Hepatocyte (in vitro differentiated cells): ENCODE data around the gene TSNAX. TPM values are rescaled to one million over a fixed set of nuclear protein-coding genes. Genes with fewer than 3 reads are reported as not detected.
A peak's percentile ranks its signal among the peaks of the same experiment; 100 is the strongest.

ENCODE experiments used
- DNase-seq: peaks from one replicate; pipeline ENCODE4 v3.0.0-alpha.2; 2016; ENCODE audit warnings: low spot score
- H2AFZ ChIP-seq: fragments of 200-600 bp; sonication (generic); 2 replicates; pipeline ENCODE4 v1.6.0; 2016; ENCODE audit warnings: antibody characterized with exemption, mild to moderate bottlenecking
- H3K27ac ChIP-seq: fragments of 200-600 bp; sonication (generic); 2 replicates; pipeline ENCODE4 v1.5.1; 2016; ENCODE audit warnings: mild to moderate bottlenecking
- H3K27me3 ChIP-seq: fragments of 200-600 bp; sonication (generic); 2 replicates; pipeline ENCODE4 v1.6.1; 2016
- H3K36me3 ChIP-seq: fragments of 200-600 bp; sonication (generic); replicated peaks from 2 replicates; pipeline ENCODE4 v1.5.1; 2016; ENCODE audit warnings: low read depth; ENCODE audit not compliant: insufficient read depth
- H3K4me1 ChIP-seq: fragments of 200-600 bp; sonication (generic); 2 replicates; pipeline ENCODE4 v1.5.1; 2016; ENCODE audit warnings: mild to moderate bottlenecking, moderate library complexity; ENCODE audit not compliant: insufficient read depth
- H3K4me2 ChIP-seq: fragments of 200-600 bp; sonication (generic); 2 replicates; pipeline ENCODE4 v1.6.0; 2016
- H3K4me3 ChIP-seq: fragments of 200-600 bp; sonication (generic); 2 replicates; pipeline ENCODE4 v1.5.1; 2016; ENCODE audit warnings: mild to moderate bottlenecking
- H3K79me2 ChIP-seq: fragments of 200-600 bp; sonication (generic); 2 replicates; pipeline ENCODE4 v1.6.0; 2017; ENCODE audit warnings: mild to moderate bottlenecking
- H3K9me2 ChIP-seq: fragments of 200-600 bp; sonication (generic); replicated peaks from 2 replicates; pipeline ENCODE4 v1.6.0; 2017; ENCODE audit warnings: mild to moderate bottlenecking; ENCODE audit not compliant: insufficient read depth
- H3K9me3 ChIP-seq: fragments of 200-600 bp; sonication (generic); 2 replicates; pipeline ENCODE4 v1.5.1; 2016; ENCODE audit warnings: low read depth, mild to moderate bottlenecking
- H4K20me1 ChIP-seq: fragments of 200-600 bp; sonication (generic); 2 replicates; pipeline ENCODE4 v1.6.0; 2016; ENCODE audit warnings: mild to moderate bottlenecking; ENCODE audit not compliant: insufficient read depth, poor library complexity, severe bottlenecking
- EZH2 ChIP-seq: fragments of 200-600 bp; sonication (generic); IDR thresholded peaks from 2 replicates; pipeline ENCODE4 v1.6.1; 2016; ENCODE audit warnings: antibody characterized with exemption, mild to moderate bottlenecking, borderline replicate concordance
- EZH2phosphoT487 ChIP-seq: fragments of 200-600 bp; sonication (generic); IDR thresholded peaks from one replicate; pipeline ENCODE4 v1.6.1; 2018; ENCODE audit warnings: antibody characterized with exemption, mild to moderate bottlenecking, low read depth, moderate library complexity; ENCODE audit not compliant: unreplicated experiment, severe bottlenecking
- WGBS: methylation state at CpG from one replicate; pipeline ENCODE4 v1.1.6; 2016; ENCODE audit warnings: low lambda C conversion rate; ENCODE audit errors: missing lambda C conversion rate; 5-methylcytosine and 5-hydroxymethylcytosine counted together
- polyA plus RNA-seq: library from polyadenylated mRNA; unstranded; fragments of >200 nt; fragmentation: Nextera tagmentation; extraction: Ambion mirVana; gene quantifications from 2 replicates; pipeline ENCODE4 v1.2.1, GENCODE V29; 2016
- total RNA-seq: library from RNA; depleted of rRNA; stranded (reverse); fragments of >200 nt; gene quantifications from 2 replicates; pipeline ENCODE4 v1.2.3, GENCODE V29; 2014
- TF ChIP-seq, protein P1 (sequence below): fragments of 200-600 bp; sonication (generic); IDR thresholded peaks from 2 replicates; pipeline ENCODE4 v1.5.1; 2016; ENCODE audit warnings: antibody characterized with exemption, mild to moderate bottlenecking; ENCODE audit not compliant: poor library complexity

The TSNAX gene, protein sequence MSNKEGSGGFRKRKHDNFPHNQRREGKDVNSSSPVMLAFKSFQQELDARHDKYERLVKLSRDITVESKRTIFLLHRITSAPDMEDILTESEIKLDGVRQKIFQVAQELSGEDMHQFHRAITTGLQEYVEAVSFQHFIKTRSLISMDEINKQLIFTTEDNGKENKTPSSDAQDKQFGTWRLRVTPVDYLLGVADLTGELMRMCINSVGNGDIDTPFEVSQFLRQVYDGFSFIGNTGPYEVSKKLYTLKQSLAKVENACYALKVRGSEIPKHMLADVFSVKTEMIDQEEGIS
- total RNA-seq = 32.3 and 42.2 TPM in 2 replicates
- polyA plus RNA-seq = 26.8 and 32.5 TPM in 2 replicates

DNA sequence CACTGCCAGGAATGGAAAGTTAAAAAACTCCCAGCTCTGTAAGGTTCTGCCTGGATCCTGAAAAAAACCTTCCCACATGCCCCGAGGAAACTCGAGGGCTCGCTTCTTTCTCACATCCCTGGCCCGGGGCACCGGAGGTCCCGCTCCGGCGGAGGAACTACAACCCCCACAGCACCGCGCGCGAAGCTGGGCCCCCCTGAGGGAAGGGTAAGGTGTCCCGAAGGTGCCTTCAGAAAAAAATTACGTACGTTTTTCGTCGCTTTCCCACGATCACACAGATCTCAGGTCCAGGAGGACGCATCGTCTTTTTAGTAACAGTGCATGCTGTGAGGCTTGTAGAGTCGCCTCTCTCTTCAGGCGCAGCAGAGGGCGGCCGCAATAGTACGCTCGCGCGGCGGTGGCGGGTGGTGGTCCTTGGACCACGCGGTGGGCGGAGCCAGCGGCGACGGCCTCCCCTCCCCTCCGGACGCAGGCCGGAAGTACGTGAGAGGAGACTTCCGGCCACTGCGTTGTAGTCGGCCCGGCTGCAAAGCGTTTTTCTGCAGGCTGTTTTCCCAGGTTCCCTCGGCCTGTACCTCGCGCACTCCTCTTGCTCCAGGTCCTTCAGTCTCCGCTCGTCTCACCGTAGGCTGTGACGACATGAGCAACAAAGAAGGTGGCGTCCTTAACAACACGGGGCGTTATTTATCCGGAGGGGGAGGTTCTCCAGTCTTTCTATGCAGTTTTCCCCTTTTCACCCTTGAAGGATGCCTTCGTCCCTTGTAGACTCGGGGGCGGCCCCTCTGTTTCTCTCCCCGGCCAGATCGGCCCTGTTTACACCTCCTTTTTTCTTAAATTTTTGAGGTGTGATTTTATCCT is at the start of gene TSNAX:
TSS of gene TSNAX (plus strand) at position 498 of the 858 bp plus-strand sequence. CDS start at position 640, 142 bp downstream.
- no peaks in the 10 kb centered on the region for H3K36me3 ChIP-seq
- H3K9me2 ChIP-seq = no peaks in the 10 kb centered on the region
- H3K27me3 ChIP-seq = no peaks in the 10 kb centered on the region
- H3K4me2 ChIP-seq = peak within 1 kb of the TSS; percentile 78
- H3K4me3 ChIP-seq = peak within 1 kb of the TSS; percentile 79
- no peaks in the 10 kb centered on the region for H3K9me3 ChIP-seq
- peaks cover 44% of the 10 kb centered on the region for H3K79me2 ChIP-seq
- peak within 1 kb of the TSS; percentile 83 for H2AFZ ChIP-seq
- H3K27ac ChIP-seq = peak within 1 kb of the TSS; percentile 93
- H3K4me1 ChIP-seq = peaks cover 11% of the 10 kb centered on the region
- TF ChIP-seq, protein P1, sequence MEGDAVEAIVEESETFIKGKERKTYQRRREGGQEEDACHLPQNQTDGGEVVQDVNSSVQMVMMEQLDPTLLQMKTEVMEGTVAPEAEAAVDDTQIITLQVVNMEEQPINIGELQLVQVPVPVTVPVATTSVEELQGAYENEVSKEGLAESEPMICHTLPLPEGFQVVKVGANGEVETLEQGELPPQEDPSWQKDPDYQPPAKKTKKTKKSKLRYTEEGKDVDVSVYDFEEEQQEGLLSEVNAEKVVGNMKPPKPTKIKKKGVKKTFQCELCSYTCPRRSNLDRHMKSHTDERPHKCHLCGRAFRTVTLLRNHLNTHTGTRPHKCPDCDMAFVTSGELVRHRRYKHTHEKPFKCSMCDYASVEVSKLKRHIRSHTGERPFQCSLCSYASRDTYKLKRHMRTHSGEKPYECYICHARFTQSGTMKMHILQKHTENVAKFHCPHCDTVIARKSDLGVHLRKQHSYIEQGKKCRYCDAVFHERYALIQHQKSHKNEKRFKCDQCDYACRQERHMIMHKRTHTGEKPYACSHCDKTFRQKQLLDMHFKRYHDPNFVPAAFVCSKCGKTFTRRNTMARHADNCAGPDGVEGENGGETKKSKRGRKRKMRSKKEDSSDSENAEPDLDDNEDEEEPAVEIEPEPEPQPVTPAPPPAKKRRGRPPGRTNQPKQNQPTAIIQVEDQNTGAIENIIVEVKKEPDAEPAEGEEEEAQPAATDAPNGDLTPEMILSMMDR = no peak
- TF ChIP-seq EZH2 (no peak), EZH2phosphoT487 (no peak)
- under 1% methylated on average over 61 of the region's 61 CpGs for WGBS
- DNase-seq = peak; percentile 97
- no peaks in the 10 kb centered on the region for H4K20me1 ChIP-seq

DNA sequence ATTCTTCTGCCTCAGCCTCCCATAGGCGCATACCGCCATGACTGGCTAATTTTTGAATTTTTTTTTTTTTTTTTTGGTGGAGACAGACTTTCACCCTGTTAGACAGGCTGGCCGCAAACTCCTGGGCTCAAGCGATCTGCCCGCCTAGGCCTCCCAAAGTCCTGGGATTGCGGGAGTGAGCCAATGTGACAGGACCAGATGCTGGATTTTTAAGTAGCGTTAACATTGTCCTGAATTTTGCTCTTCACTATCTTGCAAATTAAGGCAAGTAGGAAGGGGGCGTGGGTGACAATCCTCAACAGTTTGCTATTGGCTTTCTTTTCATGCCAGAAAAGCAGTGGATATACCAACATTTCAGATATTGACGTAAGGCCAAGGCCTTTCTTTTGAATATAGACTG is 49.7 kb upstream of the TSNAX start:
- H3K9me2 ChIP-seq = no peaks in the 10 kb centered on the region
- H3K4me1 ChIP-seq = no peaks in the 10 kb centered on the region
- DNase-seq = no peak
- H3K9me3 ChIP-seq = no peaks in the 10 kb centered on the region
- H4K20me1 ChIP-seq = no peaks in the 10 kb centered on the region
- no peaks in the 10 kb centered on the region for H3K79me2 ChIP-seq
- H3K27me3 ChIP-seq = no peaks in the 10 kb centered on the region
- no peak overlapping the region for H2AFZ ChIP-seq
- WGBS = 93% methylated on average over 9 of the region's 9 CpGs
- TF ChIP-seq, protein P1 = no peak
- no peak for TF ChIP-seq EZH2phosphoT487
- no peak overlapping the region for H3K4me3 ChIP-seq
- H3K27ac ChIP-seq = no peak overlapping the region
- no peak overlapping the region for H3K4me2 ChIP-seq
- H3K36me3 ChIP-seq = no peaks in the 10 kb centered on the region

DNA sequence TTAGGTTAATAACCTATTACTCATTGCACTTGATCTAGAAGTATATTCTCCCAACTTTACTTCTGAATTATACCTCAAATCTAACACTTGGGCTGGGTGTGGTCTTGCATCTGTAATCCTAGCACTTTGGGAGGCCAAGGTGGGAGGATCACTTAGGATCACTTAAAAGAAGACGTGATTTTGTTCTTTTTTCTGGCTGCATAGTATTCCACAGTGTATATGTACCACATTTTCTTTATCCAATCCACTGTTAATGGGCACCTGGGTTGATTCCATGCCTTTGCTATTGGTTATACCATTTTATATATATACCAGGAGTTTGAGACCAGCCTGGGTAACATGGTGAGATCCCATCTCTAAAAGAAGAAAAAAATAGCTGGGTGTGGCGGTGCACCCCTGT is 48.5 kb upstream of the TSNAX start:
- Histone ChIP-seq H3K27me3 (no peaks in the 10 kb centered on the region), H4K20me1 (no peaks in the 10 kb centered on the region), H3K9me3 (no peaks in the 10 kb centered on the region), H3K4me2 (no peak overlapping the region), H3K9me2 (no peaks in the 10 kb centered on the region), H3K4me1 (no peaks in the 10 kb centered on the region), H3K79me2 (no peaks in the 10 kb centered on the region), H3K4me3 (no peak overlapping the region), H3K36me3 (no peaks in the 10 kb centered on the region), H2AFZ (no peak overlapping the region), H3K27ac (no peak overlapping the region)
- TF ChIP-seq, protein P1 = no peak
- TF ChIP-seq EZH2phosphoT487 = no peak
- TF ChIP-seq EZH2 = no peak
- WGBS = 98% methylated on average over 2 of the region's 2 CpGs
- DNase-seq = no peak
